MM.1S (cell line): ENCODE results near the gene MAT2A.
A peak's percentile ranks its signal among the peaks of the same experiment; 100 is the strongest.

Experiments used
- DNase-seq: peaks from one replicate; pipeline ENCODE4 v3.0.0-alpha.2; 2015
- H2AFZ ChIP-seq: fragments of 300-600 bp; sonication (generic); 2 replicates; pipeline ENCODE4 v1.6.0; 2016; ENCODE audit warnings: antibody characterized with exemption, low read length
- H3F3A ChIP-seq: fragments of 300-600 bp; sonication (generic); 2 replicates; pipeline ENCODE4 v1.6.1; 2016; ENCODE audit warnings: mild to moderate bottlenecking, antibody characterized with exemption, low read length, moderate library complexity, mixed read lengths; ENCODE audit not compliant: insufficient read depth
- H3K27ac ChIP-seq: fragments of 300-600 bp; sonication (generic); 2 replicates; pipeline ENCODE4 v1.5.1; 2016; ENCODE audit warnings: mild to moderate bottlenecking, low read length
- H3K27me3 ChIP-seq: fragments of 300-600 bp; sonication (generic); replicated peaks from 2 replicates; pipeline ENCODE4 v1.6.0; 2016; ENCODE audit warnings: low read length; ENCODE audit not compliant: insufficient read depth
- H3K36me3 ChIP-seq: fragments of 300-600 bp; sonication (generic); replicated peaks from 2 replicates; pipeline ENCODE4 v1.6.1; 2016; ENCODE audit warnings: mild to moderate bottlenecking, low read length, mixed read lengths; ENCODE audit not compliant: insufficient read depth
- H3K4me1 ChIP-seq: fragments of 300-600 bp; sonication (generic); 2 replicates; pipeline ENCODE4 v1.6.1; 2016; ENCODE audit warnings: low read length, mixed read lengths
- H3K4me2 ChIP-seq: fragments of 300-600 bp; sonication (generic); 2 replicates; pipeline ENCODE4 v1.6.0; 2016; ENCODE audit warnings: low read depth, low read length
- H3K4me3 ChIP-seq: fragments of 300-600 bp; sonication (generic); 2 replicates; pipeline ENCODE4 v1.5.1; 2016; ENCODE audit warnings: low read length, mixed read lengths
- H3K79me2 ChIP-seq: fragments of 300-600 bp; sonication (generic); 2 replicates; pipeline ENCODE4 v1.6.1; 2016; ENCODE audit warnings: mixed run types, low read length, mixed read lengths
- H3K9ac ChIP-seq: fragments of 300-600 bp; sonication (generic); 2 replicates; pipeline ENCODE4 v1.6.1; 2016; ENCODE audit warnings: low read length, mixed read lengths
- H3K9me2 ChIP-seq: fragments of 300-600 bp; sonication (generic); replicated peaks from 2 replicates; pipeline ENCODE4 v1.6.1; 2016; ENCODE audit warnings: mild to moderate bottlenecking, low read length, mixed read lengths; ENCODE audit not compliant: insufficient read depth
- H3K9me3 ChIP-seq: fragments of 300-600 bp; sonication (generic); replicated peaks from 2 replicates; pipeline ENCODE4 v1.6.1; 2016; ENCODE audit warnings: mild to moderate bottlenecking, low read length, mixed read lengths; ENCODE audit not compliant: insufficient read depth
- H4K20me1 ChIP-seq: fragments of 300-600 bp; sonication (generic); 2 replicates; pipeline ENCODE4 v1.6.1; 2016; ENCODE audit warnings: mild to moderate bottlenecking, low read length, moderate library complexity, mixed read lengths; ENCODE audit not compliant: insufficient read depth
- CTCF ChIP-seq: fragments of 300-600 bp; sonication (generic); IDR thresholded peaks from 2 replicates; pipeline ENCODE4 v1.5.1; 2016; ENCODE audit warnings: antibody characterized with exemption, low read length, mixed read lengths
- EZH2 ChIP-seq: fragments of 300-600 bp; sonication (generic); optimal IDR thresholded peaks from 2 replicates; pipeline ENCODE3; 2017; ENCODE audit warnings: low read depth, mild to moderate bottlenecking, antibody characterized with exemption, low read length, mixed read lengths
- EZH2phosphoT487 ChIP-seq: fragments of 300-600 bp; sonication (generic); IDR thresholded peaks from 2 replicates; pipeline ENCODE4 v1.6.1; 2018; ENCODE audit warnings: antibody characterized with exemption, low read length

Gene MAT2A

GRCh38 chr2:85534881-85535280 lies 4.1 kb upstream of the MAT2A start:
- DNase-seq: no peak
- peaks cover 6% of the 10 kb centered on the region for H3F3A ChIP-seq
- H3K79me2 ChIP-seq: peaks cover 20% of the 10 kb centered on the region

GRCh38 chr2:85536479-85536878 lies 2.5 kb upstream of the MAT2A start:
- Histone ChIP-seq H3K27me3 (no peaks in the 10 kb centered on the region), H3K27ac (no peak overlapping the region), H2AFZ (no peak overlapping the region), H3K4me2 (no peak overlapping the region), H3K9me2 (no peaks in the 10 kb centered on the region), H4K20me1 (peaks cover 18% of the 10 kb centered on the region), H3K36me3 (peaks cover 12% of the 10 kb centered on the region; the same call in 1 of the 2 replicates), H3K9me3 (no peaks in the 10 kb centered on the region), H3K4me1 (peaks cover 12% of the 10 kb centered on the region), H3K4me3 (no peak overlapping the region), H3K9ac (no peak overlapping the region), H3F3A (peaks cover 20% of the 10 kb centered on the region), H3K79me2 (peaks cover 36% of the 10 kb centered on the region)
- DNase-seq: no peak
- TF ChIP-seq EZH2 (no peak), EZH2phosphoT487 (no peak), CTCF (no peak)

More at GRCh38 chr2:85534881-85535280, 4.1 kb upstream of the MAT2A start:
- H3K27me3 ChIP-seq: no peaks in the 10 kb centered on the region
- no peak overlapping the region for H3K9ac ChIP-seq
- H3K9me2 ChIP-seq: no peaks in the 10 kb centered on the region
- no peak for TF ChIP-seq EZH2phosphoT487
- TF ChIP-seq EZH2: no peak
- TF ChIP-seq CTCF: no peak
- peaks cover 4% of the 10 kb centered on the region; the same call in 1 of the 2 replicates for H3K4me1 ChIP-seq
- H3K36me3 ChIP-seq: no peaks in the 10 kb centered on the region
- H4K20me1 ChIP-seq: peaks cover 2% of the 10 kb centered on the region; the same call in 1 of the 2 replicates
- no peak overlapping the region for H3K27ac ChIP-seq
- no peak overlapping the region for H3K4me2 ChIP-seq
- H3K9me3 ChIP-seq: no peaks in the 10 kb centered on the region
- H3K4me3 ChIP-seq: no peak overlapping the region
- H2AFZ ChIP-seq: no peak overlapping the region

- Histone ChIP-seq H3K27me3 (no peaks in the 10 kb centered on the region), H3K9me3 (no peaks in the 10 kb centered on the region), H4K20me1 (peaks cover 32% of the 10 kb centered on the region), H2AFZ (peak overlapping the region; percentile 91), H3K79me2 (peaks cover 50% of the 10 kb centered on the region), H3F3A (peaks cover 34% of the 10 kb centered on the region), H3K36me3 (peaks cover 25% of the 10 kb centered on the region), H3K9me2 (no peaks in the 10 kb centered on the region), H3K4me3 (peak overlapping the region; percentile 99), H3K4me1 (peaks cover 18% of the 10 kb centered on the region), H3K4me2 (peak overlapping the region; percentile 94), H3K9ac (peak overlapping the region; percentile 96), H3K27ac (peak overlapping the region; percentile 96)
- TF ChIP-seq EZH2 (no peak), CTCF (peak; percentile 13; the same call in 1 of the 2 replicates)
- peak; percentile 42 for DNase-seq
Observed at GRCh38 chr2:85537600-85538506, 1.1 kb upstream of the MAT2A start.
